Ectodermal cell (in vitro differentiated cells): ENCODE measurements around the gene SGMS2.

Experiments
- H3K27ac ChIP-seq: 2 replicates; pipeline ENCODE4 v1.7.0; 2013; ENCODE audit warnings: mild to moderate bottlenecking, low read depth, low read length; ENCODE audit not compliant: insufficient read depth, poor library complexity, severe bottlenecking
- H3K27me3 ChIP-seq: 2 replicates; pipeline ENCODE4 v1.7.0; 2013; ENCODE audit warnings: mild to moderate bottlenecking, low read length; ENCODE audit not compliant: insufficient read depth, control insufficient read depth, poor library complexity, severe bottlenecking
- H3K36me3 ChIP-seq: one replicate; pipeline ENCODE4 v1.7.0; 2013; ENCODE audit warnings: low read length; ENCODE audit not compliant: control insufficient read depth, insufficient read depth
- H3K4me1 ChIP-seq: one replicate; pipeline ENCODE4 v1.7.0; 2013; ENCODE audit warnings: low read length; ENCODE audit not compliant: control insufficient read depth, insufficient read depth
- H3K4me3 ChIP-seq: 2 replicates; pipeline ENCODE4 v1.7.0; 2013; ENCODE audit warnings: low read depth, low read length, control low read depth; ENCODE audit not compliant: insufficient read depth
- H3K9me3 ChIP-seq: 2 replicates; pipeline ENCODE4 v1.7.0; 2013; ENCODE audit warnings: mild to moderate bottlenecking, low read length, moderate library complexity; ENCODE audit not compliant: control insufficient read depth
- WGBS, 2 experiments: methylation state at CpG; one replicate each; pipeline ENCODE4 v1.1.7; 2013; ENCODE audit warnings: missing lambda C conversion rate in 2 of 2; 5-methylcytosine and 5-hydroxymethylcytosine counted together

The SGMS2 gene

DNA sequence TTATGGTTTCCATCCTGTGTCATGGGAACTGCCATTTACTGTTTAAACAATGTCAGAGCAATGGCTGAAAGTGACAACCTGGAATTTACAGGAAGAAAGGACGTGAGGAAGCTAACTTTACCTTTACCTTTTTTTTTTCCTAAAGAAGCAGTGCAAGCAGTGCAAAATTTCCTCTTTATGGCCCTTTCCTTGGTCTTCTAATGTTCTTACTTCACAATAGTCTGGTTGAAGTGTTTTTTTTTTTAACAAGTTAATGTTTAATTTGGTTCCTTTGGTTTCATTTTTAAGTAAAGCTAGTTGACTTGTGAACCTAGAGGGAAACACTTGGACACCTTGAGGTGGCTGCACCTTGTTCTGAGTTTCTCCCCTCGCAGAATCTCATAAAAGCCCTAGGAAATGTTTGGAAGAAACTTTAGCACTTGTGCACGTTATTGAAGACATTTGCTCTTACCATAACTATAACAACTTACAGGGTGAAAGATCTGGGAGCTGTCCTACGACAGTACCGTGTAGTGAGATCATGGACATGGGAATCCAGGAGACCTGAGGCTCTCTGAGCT is 1.8 kb downstream of the SGMS2 start:
- H3K27me3 ChIP-seq, result peaks cover 57% of the 10 kb centered on the region
- H3K36me3 ChIP-seq, result no peaks in the 10 kb centered on the region
- WGBS, 2 experiments, result 77 to 84% methylated on average over 5 of the region's 5 CpGs
- H3K9me3 ChIP-seq, result no peaks in the 10 kb centered on the region
- no peak overlapping the region for H3K27ac ChIP-seq
- H3K4me1 ChIP-seq, result no peaks in the 10 kb centered on the region
- H3K4me3 ChIP-seq, result no peak overlapping the region

DNA sequence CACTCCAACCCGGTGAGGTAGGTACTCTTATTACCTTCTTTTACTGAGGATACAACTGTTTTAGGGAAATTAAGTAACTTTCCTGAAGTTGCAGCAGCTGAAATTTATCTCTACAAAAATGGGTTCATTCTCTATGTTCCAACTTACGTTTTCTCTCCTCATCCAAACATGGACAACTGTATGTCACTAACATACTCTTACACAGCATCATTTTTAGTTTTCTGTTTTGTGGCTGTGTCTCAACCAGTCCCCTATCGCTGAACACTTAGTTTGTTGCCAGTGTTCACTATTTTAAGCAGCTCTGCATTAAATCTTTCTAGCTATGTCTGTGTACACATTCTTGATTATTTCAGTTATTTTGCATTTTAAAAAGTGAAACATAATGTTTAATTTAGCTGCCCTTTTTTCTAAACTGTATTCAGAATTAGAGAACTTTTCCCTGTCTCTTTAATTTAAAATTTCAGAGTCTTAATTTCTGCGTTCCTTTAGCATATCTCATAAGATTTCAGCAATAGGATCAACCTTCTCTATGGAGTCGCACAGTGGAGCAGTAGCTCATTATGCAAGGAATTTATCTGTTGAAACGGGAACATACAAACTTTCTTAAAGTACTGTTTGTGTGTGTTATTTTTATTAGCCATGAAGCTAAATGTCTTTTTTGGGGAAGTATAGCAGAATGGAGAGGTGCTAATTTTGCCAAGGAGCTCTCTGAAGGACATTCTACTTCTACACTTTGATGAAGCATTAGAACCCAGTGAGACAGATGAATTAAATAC is 3.8 kb downstream of the SGMS2 start:
- H3K4me1 ChIP-seq, result no peaks in the 10 kb centered on the region
- H3K36me3 ChIP-seq, result no peaks in the 10 kb centered on the region
- 94 to 96% methylated on average over 6 of the region's 6 CpGs for WGBS, 2 experiments
- H3K27ac ChIP-seq, result no peak overlapping the region
- H3K27me3 ChIP-seq, result peaks cover 41% of the 10 kb centered on the region
- no peak overlapping the region for H3K4me3 ChIP-seq
- H3K9me3 ChIP-seq, result no peaks in the 10 kb centered on the region

- Histone ChIP-seq H3K36me3 (no peaks in the 10 kb centered on the region), H3K9me3 (no peaks in the 10 kb centered on the region), H3K4me1 (no peaks in the 10 kb centered on the region), H3K27ac (no peak overlapping the region), H3K4me3 (no peak overlapping the region), H3K27me3 (peaks cover 15% of the 10 kb centered on the region)
- WGBS, 2 experiments, result 90 to 91% methylated on average over 4 of the region's 4 CpGs
Measured at GRCh38 chr4:107831140-107831539, 6.4 kb downstream of the SGMS2 start.

DNA sequence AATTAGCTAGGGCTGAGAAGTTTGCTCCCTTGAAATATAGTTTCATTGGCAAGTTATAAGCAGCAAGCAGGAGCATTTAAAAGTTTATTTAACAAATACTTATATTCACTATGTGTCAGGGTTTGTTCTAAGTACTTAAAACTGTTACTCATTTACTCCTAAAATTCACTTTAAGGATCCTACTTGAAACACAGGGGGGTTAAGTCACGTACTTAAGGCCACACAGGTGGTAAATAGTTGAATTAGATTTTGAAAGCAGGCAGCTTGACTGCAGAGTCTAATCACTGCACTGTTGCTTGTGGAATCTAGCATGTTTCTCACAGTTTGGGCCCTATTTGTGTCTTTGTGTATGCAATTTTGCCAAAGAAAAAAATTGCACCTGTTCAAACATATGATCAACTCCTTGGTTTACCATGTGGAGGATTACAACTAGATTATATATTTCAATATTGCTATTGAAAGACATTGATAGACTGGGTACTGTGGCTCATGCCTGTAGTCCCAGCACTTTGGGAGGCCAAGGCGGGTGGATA is 7.6 kb downstream of the SGMS2 start:
- peaks cover 3% of the 10 kb centered on the region for H3K27me3 ChIP-seq

DNA sequence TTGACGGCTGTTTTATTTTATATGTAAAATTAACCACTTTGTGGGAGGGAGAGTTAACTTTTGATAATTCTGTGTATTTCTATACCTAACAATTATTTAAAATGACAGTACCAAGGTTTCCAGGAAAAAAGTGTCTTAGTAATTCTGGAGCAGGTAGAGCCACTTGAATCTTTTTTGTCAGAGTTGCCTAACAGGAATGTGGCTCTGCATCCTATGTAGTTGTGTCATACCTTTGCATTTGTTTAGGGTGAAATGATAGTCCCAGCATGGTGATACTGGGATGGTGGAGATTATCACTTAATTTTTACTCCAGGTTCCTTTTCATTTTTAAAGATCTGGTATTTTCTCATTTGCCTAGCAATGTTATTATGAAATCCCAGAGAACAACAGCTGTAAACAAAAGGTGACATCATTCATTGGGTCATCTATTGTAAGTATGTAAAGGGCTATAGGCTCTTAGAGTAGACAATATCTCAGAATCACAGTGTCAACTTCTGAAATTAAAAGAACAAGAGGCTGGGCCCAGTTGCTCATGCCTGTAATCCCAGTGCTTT is 9.6 kb downstream of the SGMS2 start:
- Histone ChIP-seq H3K9me3 (no peaks in the 10 kb centered on the region), H3K27ac (no peak overlapping the region), H3K36me3 (no peaks in the 10 kb centered on the region), H3K4me1 (no peaks in the 10 kb centered on the region), H3K27me3 (no peaks in the 10 kb centered on the region), H3K4me3 (no peak overlapping the region)
- WGBS, 2 experiments, result no CpG with 5 or more reads among the region's 1 CpG

More for the DNA sequence above, 7.6 kb downstream of the SGMS2 start:
- H3K27ac ChIP-seq, result no peak overlapping the region
- no peaks in the 10 kb centered on the region for H3K36me3 ChIP-seq
- H3K4me3 ChIP-seq, result no peak overlapping the region
- no peaks in the 10 kb centered on the region for H3K9me3 ChIP-seq
- WGBS, 2 experiments, result 81 to 85% methylated on average over 2 of the region's 2 CpGs
- no peaks in the 10 kb centered on the region for H3K4me1 ChIP-seq

- H3K4me3 ChIP-seq, result no peak overlapping the region
- no peaks in the 10 kb centered on the region for H3K27me3 ChIP-seq
- H3K27ac ChIP-seq, result no peak overlapping the region
- 93 to 99% methylated on average over 4 to 5 of the region's 5 CpGs for WGBS, 2 experiments
- H3K36me3 ChIP-seq, result no peaks in the 10 kb centered on the region
- H3K9me3 ChIP-seq, result no peaks in the 10 kb centered on the region
- H3K4me1 ChIP-seq, result no peaks in the 10 kb centered on the region
Measured at GRCh38 chr4:107835406-107835805, 10.7 kb downstream of the SGMS2 start.

DNA sequence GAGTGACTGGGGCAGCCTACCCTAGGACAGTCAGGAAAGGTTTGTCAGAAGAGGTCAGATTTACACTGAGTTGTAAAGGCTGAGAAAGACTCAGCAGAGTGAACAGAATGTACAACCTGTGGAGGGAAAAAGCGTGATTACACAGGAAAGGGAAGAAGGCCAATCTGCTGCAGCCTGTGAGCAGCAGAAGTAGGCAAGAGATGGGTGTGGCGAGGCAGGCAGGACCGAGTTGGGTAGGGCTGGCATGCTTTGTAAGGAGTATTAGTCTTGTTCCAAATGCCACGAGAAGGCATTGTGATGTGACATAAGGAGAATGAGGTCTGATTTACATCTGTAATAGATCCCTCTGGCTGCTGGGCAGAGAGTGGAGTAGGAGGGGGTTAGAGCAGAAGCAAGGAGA is 12.6 kb downstream of the SGMS2 start:
- no peaks in the 10 kb centered on the region for H3K4me1 ChIP-seq
- WGBS, 2 experiments, result 87 to 90% methylated on average over 4 of the region's 4 CpGs

GRCh38 chr4:107837776-107838618 is 13.3 kb downstream of the SGMS2 start:
- Histone ChIP-seq H3K9me3 (no peaks in the 10 kb centered on the region), H3K4me3 (no peak overlapping the region)
- 91 to 94% methylated on average over 2 of the region's 3 CpGs for WGBS, 2 experiments

More for the DNA sequence above, 12.6 kb downstream of the SGMS2 start:
- Histone ChIP-seq H3K36me3 (no peaks in the 10 kb centered on the region), H3K4me3 (no peak overlapping the region), H3K27me3 (no peaks in the 10 kb centered on the region), H3K27ac (no peak overlapping the region), H3K9me3 (no peaks in the 10 kb centered on the region)

DNA sequence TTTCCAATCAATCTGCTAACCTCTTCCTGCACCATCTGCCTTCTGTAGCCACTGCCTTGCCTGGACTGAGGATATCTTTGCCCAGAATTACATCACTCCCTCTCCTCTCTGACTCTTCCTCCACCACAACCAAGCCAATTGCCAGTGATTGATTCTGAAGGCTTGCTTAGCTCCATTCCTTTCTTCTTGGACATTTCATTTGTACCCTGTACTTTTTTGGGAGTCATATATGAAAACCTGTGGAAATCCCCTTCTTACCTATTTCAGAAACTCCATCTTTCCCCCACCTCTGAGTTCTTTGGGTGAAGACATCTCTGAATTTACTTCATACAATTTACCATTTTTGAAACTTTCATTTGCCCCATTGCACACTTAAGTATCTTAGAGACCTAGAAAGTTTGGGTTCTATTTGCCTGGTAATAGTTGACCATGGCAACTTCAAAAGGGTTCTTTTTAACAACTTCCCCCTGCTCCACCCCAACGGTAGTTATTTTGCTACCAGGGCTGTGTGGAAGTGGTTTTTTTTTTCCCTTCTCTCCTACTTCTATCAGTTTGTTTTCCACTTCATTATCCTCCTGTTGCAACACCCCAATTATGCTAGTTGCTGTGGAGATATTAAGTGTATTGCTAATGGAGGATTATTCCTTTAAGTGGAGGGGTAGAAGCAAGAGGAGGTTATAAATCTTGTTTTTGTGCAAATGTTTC is 14.3 kb downstream of the SGMS2 start:
- no peaks in the 10 kb centered on the region for H3K36me3 ChIP-seq
- H3K27ac ChIP-seq, result no peak overlapping the region
- no peaks in the 10 kb centered on the region for H3K9me3 ChIP-seq
- H3K4me1 ChIP-seq, result no peaks in the 10 kb centered on the region
- no peaks in the 10 kb centered on the region for H3K27me3 ChIP-seq
- WGBS, 2 experiments, result 100% methylated on average over 1 of the region's 1 CpG; no CpG with 5 or more reads in 1 of the 2 experiments
- no peak overlapping the region for H3K4me3 ChIP-seq

More at GRCh38 chr4:107837776-107838618, 13.3 kb downstream of the SGMS2 start:
- H3K27ac ChIP-seq, result no peak overlapping the region
- no peaks in the 10 kb centered on the region for H3K36me3 ChIP-seq
- no peaks in the 10 kb centered on the region for H3K4me1 ChIP-seq
- H3K27me3 ChIP-seq, result no peaks in the 10 kb centered on the region
